VCaP (cell line): ENCODE results near the gene SLX9.
A peak's percentile ranks its signal among the peaks of the same experiment; 100 is the strongest.

Experiments
- H3K27ac ChIP-seq: fragments of 450-650 bp; 2 replicates; pipeline ENCODE4 v1.5.1; 2017
- TF ChIP-seq, protein P1 (sequence below): fragments of 450-650 bp; conservative IDR thresholded peaks from 2 replicates; pipeline ENCODE4 v1.5.1; 2017; ENCODE audit warnings: mild to moderate bottlenecking, moderate library complexity

The SLX9 gene

DNA sequence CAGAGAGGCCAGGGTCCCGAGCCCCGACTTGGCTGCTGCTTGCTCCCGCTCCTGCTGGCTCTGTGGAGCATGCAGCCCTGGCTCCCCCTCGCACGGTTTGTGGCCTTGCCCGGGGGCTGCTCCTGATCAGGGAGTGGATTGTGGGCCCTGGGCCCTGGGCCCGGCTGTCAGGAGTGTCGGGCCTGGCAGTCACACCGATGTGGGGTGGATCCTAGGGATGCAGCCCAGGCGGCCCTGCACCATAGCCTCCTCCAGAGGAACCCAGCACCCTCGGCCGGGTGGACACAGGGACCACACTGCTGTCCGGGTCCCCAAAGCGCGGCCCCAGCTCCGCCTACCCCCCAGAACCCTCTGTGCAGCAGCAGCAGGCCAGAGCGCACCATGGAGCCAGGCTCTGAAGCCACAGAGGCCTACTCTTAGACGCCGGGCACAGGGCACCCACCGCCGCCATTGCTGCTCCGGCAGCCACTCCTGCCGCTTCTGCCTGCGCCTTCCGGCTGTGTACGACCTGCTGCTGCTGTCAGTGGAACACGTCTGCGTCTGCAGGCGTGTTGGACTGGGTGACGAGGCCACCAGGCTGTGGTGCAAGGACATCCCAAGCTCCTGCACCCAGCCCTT lies 9.4 kb downstream of the SLX9 start:
- TF ChIP-seq, protein P1, sequence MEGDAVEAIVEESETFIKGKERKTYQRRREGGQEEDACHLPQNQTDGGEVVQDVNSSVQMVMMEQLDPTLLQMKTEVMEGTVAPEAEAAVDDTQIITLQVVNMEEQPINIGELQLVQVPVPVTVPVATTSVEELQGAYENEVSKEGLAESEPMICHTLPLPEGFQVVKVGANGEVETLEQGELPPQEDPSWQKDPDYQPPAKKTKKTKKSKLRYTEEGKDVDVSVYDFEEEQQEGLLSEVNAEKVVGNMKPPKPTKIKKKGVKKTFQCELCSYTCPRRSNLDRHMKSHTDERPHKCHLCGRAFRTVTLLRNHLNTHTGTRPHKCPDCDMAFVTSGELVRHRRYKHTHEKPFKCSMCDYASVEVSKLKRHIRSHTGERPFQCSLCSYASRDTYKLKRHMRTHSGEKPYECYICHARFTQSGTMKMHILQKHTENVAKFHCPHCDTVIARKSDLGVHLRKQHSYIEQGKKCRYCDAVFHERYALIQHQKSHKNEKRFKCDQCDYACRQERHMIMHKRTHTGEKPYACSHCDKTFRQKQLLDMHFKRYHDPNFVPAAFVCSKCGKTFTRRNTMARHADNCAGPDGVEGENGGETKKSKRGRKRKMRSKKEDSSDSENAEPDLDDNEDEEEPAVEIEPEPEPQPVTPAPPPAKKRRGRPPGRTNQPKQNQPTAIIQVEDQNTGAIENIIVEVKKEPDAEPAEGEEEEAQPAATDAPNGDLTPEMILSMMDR, result no peak
- H3K27ac ChIP-seq, result peak overlapping the region; percentile 43

GRCh38 chr21:44949779-44950198 lies 10.0 kb downstream of the SLX9 start:
- TF ChIP-seq, protein P1, result peak; percentile 100
- H3K27ac ChIP-seq, result peak overlapping the region; percentile 43

GRCh38 chr21:44950351-44950750 lies 10.5 kb downstream of the SLX9 start:
- TF ChIP-seq, protein P1, result no peak
- peak overlapping the region; percentile 43 for H3K27ac ChIP-seq

DNA sequence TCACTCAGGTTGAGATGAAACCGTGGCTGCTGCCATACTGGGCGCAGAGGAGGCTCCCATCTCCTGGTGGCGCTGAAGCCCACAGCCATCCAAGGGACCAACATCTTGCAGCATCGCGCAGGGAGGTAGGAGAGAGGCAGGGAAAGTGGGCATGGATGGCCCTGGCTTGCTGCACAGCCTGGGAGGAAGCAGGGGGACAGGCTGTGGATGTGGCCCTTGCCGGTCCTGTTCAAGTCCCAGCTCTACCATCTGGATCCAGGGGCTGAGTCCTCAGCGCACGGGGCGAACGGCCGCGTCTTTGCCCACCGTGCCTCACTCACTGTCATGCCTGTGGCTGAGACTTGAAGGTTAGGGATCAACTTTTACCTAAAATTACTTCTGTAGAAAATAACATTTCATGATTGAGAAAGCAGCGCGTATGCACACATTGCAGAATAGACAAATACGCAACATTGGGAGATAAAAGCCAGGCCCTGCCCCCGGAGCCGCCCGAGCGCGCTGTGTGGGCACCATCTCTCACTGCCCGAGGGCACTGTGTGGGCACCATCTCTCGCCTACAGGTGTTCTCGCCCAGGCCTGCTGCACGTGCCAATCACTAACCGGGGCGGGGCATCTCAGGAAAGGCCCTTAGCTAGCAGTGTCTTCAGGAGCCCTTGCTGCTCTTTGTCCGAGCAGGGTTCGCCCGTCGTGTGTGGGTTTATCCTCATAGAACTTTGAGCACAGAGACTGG lies 11.5 kb downstream of the SLX9 start:
- H3K27ac ChIP-seq, result no peak overlapping the region
- TF ChIP-seq, protein P1, result no peak

GRCh38 chr21:44952116-44952928 lies 12.5 kb downstream of the SLX9 start:
- no peak overlapping the region; the same call in 1 of the 2 replicates for H3K27ac ChIP-seq
- TF ChIP-seq, protein P1, result no peak

- TF ChIP-seq, protein P1, result no peak
- H3K27ac ChIP-seq, result no peak overlapping the region; the same call in 1 of the 2 replicates
Observed at GRCh38 chr21:44952929-44953627, 13.2 kb downstream of the SLX9 start.
